DOHH2 (cell line): Measurements from ENCODE around the gene TNRC18.

Experiments
- CTCF ChIP-seq: fragments of 200-600 bp; sonication (generic); IDR thresholded peaks from one replicate; pipeline ENCODE4 v1.5.1; 2014; ENCODE audit warnings: antibody characterized with exemption, mild to moderate bottlenecking, low read depth, low read length; ENCODE audit not compliant: poor library complexity, severe bottlenecking
- EZH2phosphoT487 ChIP-seq: fragments of 200-600 bp; sonication (generic); IDR thresholded peaks from 2 replicates; pipeline ENCODE4 v1.6.1; 2017; ENCODE audit warnings: borderline replicate concordance, mild to moderate bottlenecking, antibody characterized with exemption, low read length, moderate library complexity, mixed read lengths

GRCh38 chr7:5344342-5344741 is 79.3 kb downstream of the TNRC18 start:
- TF ChIP-seq CTCF (no peak), EZH2phosphoT487 (no peak)
